Spinal cord (tissue), 10 donors: ENCODE data around the gene PUSL1. TPM values are rescaled to one million over a fixed set of nuclear protein-coding genes. Genes with fewer than 3 reads are reported as not detected.

ENCODE experiments used
- DNase-seq, 6 donors: peaks; one replicate each; pipeline versions ENCODE4 v3.0.0 to v3.0.0-alpha.2; 2013 to 2015; ENCODE audit warnings: low spot score in 6 of 6, low read depth in 4 of 6
- H3K27ac ChIP-seq: one replicate; pipeline ENCODE4 v1.5.1; 2013; ENCODE audit warnings: low read depth, low read length, control low read depth
- H3K27me3 ChIP-seq: one replicate; pipeline ENCODE4 v1.6.1; 2013; ENCODE audit warnings: low read length; ENCODE audit not compliant: control insufficient read depth, insufficient read depth
- H3K36me3 ChIP-seq: one replicate; pipeline ENCODE4 v1.6.1; 2013; ENCODE audit warnings: low read length; ENCODE audit not compliant: control insufficient read depth, insufficient read depth
- H3K4me1 ChIP-seq: one replicate; pipeline ENCODE4 v1.6.1; 2013; ENCODE audit warnings: low read length; ENCODE audit not compliant: control insufficient read depth, insufficient read depth
- H3K4me3 ChIP-seq: one replicate; pipeline ENCODE4 v1.5.1; 2013; ENCODE audit warnings: low read depth, low read length, control low read depth
- H3K9me3 ChIP-seq: one replicate; pipeline ENCODE4 v1.6.1; 2013; ENCODE audit warnings: low read length; ENCODE audit not compliant: control insufficient read depth, insufficient read depth
- WGBS: methylation state at CpG from one replicate; pipeline ENCODE4 v1.1.5; 2013; ENCODE audit warnings: missing lambda C conversion rate; ENCODE audit not compliant: insufficient coverage; 5-methylcytosine and 5-hydroxymethylcytosine counted together
- polyA plus RNA-seq, 2 donors: library from polyadenylated mRNA; unstranded; fragments of 120-200 nt; gene quantifications; one replicate each; pipeline ENCODE4 v1.2.1, GENCODE V29; 2013; ENCODE audit not compliant: insufficient read length in 2 of 2
- total RNA-seq, 2 donors: library from RNA; depleted of rRNA in 1 of 2; stranded (reverse); fragments of 120-200 nt in 1 of 2; fragments of >200 nt in 1 of 2; gene quantifications; one replicate each; pipeline versions ENCODE4 v1.2.3 to v1.2.4, GENCODE V29; 2013 to 2014
- donor health status: healthy.

The PUSL1 gene
- total and polyA plus RNA-seq, 4 donors: 6.2 to 17.7 (median 15.1) TPM

GRCh38 chr1:1278620-1279019 lies 29.8 kb upstream of the PUSL1 start:
- 96% methylated on average over 10 of the region's 13 CpGs for WGBS
- no peaks in the 10 kb centered on the region for H3K27me3 ChIP-seq
- H3K4me3 ChIP-seq: no peak overlapping the region
- H3K4me1 ChIP-seq: peaks cover 20% of the 10 kb centered on the region
- H3K9me3 ChIP-seq: no peaks in the 10 kb centered on the region
- H3K36me3 ChIP-seq: peaks cover 30% of the 10 kb centered on the region
- H3K27ac ChIP-seq: no peak overlapping the region
- DNase-seq: no peak

- DNase-seq: no peak
- peaks cover 30% of the 10 kb centered on the region for H3K36me3 ChIP-seq
- peaks cover 22% of the 10 kb centered on the region for H3K4me1 ChIP-seq
- WGBS: 95% methylated on average over 12 of the region's 17 CpGs
- no peaks in the 10 kb centered on the region for H3K9me3 ChIP-seq
- H3K27me3 ChIP-seq: no peaks in the 10 kb centered on the region
- H3K4me3 ChIP-seq: no peak overlapping the region
- no peak overlapping the region for H3K27ac ChIP-seq
Observed at GRCh38 chr1:1279028-1279427, 29.4 kb upstream of the PUSL1 start.

- no peak overlapping the region for H3K27ac ChIP-seq
- DNase-seq: no peak
- 88% methylated on average over 19 of the region's 21 CpGs for WGBS
Observed at GRCh38 chr1:1280782-1281481, 27.5 kb upstream of the PUSL1 start.

GRCh38 chr1:1281533-1282321 lies 26.7 kb upstream of the PUSL1 start:
- Histone ChIP-seq H3K4me1 (peaks cover 7% of the 10 kb centered on the region), H3K27me3 (no peaks in the 10 kb centered on the region), H3K9me3 (no peaks in the 10 kb centered on the region), H3K36me3 (peaks cover 25% of the 10 kb centered on the region), H3K4me3 (no peak overlapping the region), H3K27ac (no peak overlapping the region)
- DNase-seq: no peak
- WGBS: 61% methylated on average over 25 of the region's 26 CpGs

More at GRCh38 chr1:1280782-1281481, 27.5 kb upstream of the PUSL1 start:
- peaks cover 25% of the 10 kb centered on the region for H3K36me3 ChIP-seq
- H3K4me3 ChIP-seq: no peak overlapping the region
- H3K9me3 ChIP-seq: no peaks in the 10 kb centered on the region
- H3K27me3 ChIP-seq: no peaks in the 10 kb centered on the region
- peaks cover 7% of the 10 kb centered on the region for H3K4me1 ChIP-seq

GRCh38 chr1:1282998-1283397 lies 25.4 kb upstream of the PUSL1 start:
- 89% methylated on average over 11 of the region's 14 CpGs for WGBS
- H3K4me1 ChIP-seq: peaks cover 7% of the 10 kb centered on the region

GRCh38 chr1:1283821-1284220 lies 24.6 kb upstream of the PUSL1 start:
- DNase-seq: no peak
- no peaks in the 10 kb centered on the region for H3K27me3 ChIP-seq
- no peak overlapping the region for H3K27ac ChIP-seq
- H3K36me3 ChIP-seq: peaks cover 31% of the 10 kb centered on the region
- H3K4me1 ChIP-seq: peaks cover 7% of the 10 kb centered on the region
- whole genome bisulfite sequencing: 22% methylated on average over 3 of the region's 9 CpGs
- H3K9me3 ChIP-seq: no peaks in the 10 kb centered on the region
- H3K4me3 ChIP-seq: no peak overlapping the region

More at GRCh38 chr1:1282998-1283397, 25.4 kb upstream of the PUSL1 start:
- no peak overlapping the region for H3K4me3 ChIP-seq
- H3K27me3 ChIP-seq: no peaks in the 10 kb centered on the region
- H3K9me3 ChIP-seq: no peaks in the 10 kb centered on the region
- no peak for DNase-seq
- H3K36me3 ChIP-seq: peaks cover 31% of the 10 kb centered on the region
- H3K27ac ChIP-seq: no peak overlapping the region

GRCh38 chr1:1284221-1285101 lies 23.9 kb upstream of the PUSL1 start:
- 85% methylated on average over 28 of the region's 32 CpGs for WGBS
- DNase-seq: no peak

GRCh38 chr1:1285102-1285571 lies 23.3 kb upstream of the PUSL1 start:
- H3K9me3 ChIP-seq: no peaks in the 10 kb centered on the region
- no peak overlapping the region for H3K27ac ChIP-seq
- no peak for DNase-seq
- H3K27me3 ChIP-seq: no peaks in the 10 kb centered on the region
- WGBS: 85% methylated on average over 22 of the region's 22 CpGs
- peaks cover 26% of the 10 kb centered on the region for H3K36me3 ChIP-seq
- peaks cover 7% of the 10 kb centered on the region for H3K4me1 ChIP-seq
- H3K4me3 ChIP-seq: no peak overlapping the region

More at GRCh38 chr1:1284221-1285101, 23.9 kb upstream of the PUSL1 start:
- Histone ChIP-seq H3K9me3 (no peaks in the 10 kb centered on the region), H3K4me3 (no peak overlapping the region), H3K4me1 (peaks cover 7% of the 10 kb centered on the region), H3K27me3 (no peaks in the 10 kb centered on the region), H3K36me3 (peaks cover 28% of the 10 kb centered on the region), H3K27ac (no peak overlapping the region)

GRCh38 chr1:1285611-1286311 lies 22.6 kb upstream of the PUSL1 start:
- Histone ChIP-seq H3K4me3 (no peak overlapping the region), H3K27me3 (no peaks in the 10 kb centered on the region), H3K4me1 (peaks cover 11% of the 10 kb centered on the region), H3K27ac (no peak overlapping the region), H3K9me3 (no peaks in the 10 kb centered on the region), H3K36me3 (peaks cover 29% of the 10 kb centered on the region)
- WGBS: 73% methylated on average over 37 of the region's 37 CpGs
- DNase-seq: no peak
